GM12874 (cell line): ENCODE data around the gene TCTN1.

ENCODE experiments used
- TF ChIP-seq, protein P1 (sequence below): IDR thresholded peaks from 2 replicates; pipeline ENCODE4 v1.5.1; 2011; ENCODE audit warnings: low read depth, mild to moderate bottlenecking, control low read depth, low read length, moderate library complexity; ENCODE audit not compliant: insufficient read depth

Gene TCTN1

DNA sequence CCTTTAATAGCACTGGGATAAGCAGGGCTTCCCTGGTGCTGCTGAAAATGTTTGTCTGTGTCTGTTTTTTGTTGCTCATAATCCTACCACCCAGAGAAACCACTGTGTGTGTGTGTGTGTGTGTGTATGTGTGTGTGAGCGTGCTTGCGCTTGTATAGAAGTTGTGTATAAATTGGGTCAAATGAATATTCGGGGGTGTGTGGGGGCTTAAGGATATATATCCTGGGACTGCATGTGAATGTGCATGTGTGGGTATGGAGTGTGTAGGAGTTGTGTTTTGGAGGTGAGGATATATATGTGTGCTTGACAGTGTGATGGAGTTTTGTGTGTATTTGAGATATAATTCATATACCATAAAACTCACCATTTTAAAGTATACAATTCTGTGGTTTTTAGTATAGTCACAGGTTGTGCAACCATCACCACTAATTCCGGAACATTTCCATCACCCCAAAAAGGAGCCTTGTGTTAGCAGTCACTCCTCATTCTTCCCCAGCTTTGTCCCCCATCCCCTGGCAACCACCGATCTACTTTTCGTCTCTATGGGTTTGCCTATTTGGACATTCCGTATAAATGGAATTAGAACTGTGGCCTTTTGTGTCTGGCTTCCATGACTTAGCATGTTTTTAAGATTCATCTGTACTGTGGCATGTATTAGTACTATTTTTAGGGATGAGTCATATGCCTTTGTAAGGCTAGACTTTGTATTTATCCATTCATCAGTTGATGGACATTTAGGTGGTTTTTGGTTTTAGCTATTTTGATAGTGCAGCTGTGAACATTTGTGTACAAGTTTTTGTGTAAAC, 25.6 kb downstream of the TCTN1 start:
- TF ChIP-seq, protein P1, sequence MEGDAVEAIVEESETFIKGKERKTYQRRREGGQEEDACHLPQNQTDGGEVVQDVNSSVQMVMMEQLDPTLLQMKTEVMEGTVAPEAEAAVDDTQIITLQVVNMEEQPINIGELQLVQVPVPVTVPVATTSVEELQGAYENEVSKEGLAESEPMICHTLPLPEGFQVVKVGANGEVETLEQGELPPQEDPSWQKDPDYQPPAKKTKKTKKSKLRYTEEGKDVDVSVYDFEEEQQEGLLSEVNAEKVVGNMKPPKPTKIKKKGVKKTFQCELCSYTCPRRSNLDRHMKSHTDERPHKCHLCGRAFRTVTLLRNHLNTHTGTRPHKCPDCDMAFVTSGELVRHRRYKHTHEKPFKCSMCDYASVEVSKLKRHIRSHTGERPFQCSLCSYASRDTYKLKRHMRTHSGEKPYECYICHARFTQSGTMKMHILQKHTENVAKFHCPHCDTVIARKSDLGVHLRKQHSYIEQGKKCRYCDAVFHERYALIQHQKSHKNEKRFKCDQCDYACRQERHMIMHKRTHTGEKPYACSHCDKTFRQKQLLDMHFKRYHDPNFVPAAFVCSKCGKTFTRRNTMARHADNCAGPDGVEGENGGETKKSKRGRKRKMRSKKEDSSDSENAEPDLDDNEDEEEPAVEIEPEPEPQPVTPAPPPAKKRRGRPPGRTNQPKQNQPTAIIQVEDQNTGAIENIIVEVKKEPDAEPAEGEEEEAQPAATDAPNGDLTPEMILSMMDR, result no peak

DNA sequence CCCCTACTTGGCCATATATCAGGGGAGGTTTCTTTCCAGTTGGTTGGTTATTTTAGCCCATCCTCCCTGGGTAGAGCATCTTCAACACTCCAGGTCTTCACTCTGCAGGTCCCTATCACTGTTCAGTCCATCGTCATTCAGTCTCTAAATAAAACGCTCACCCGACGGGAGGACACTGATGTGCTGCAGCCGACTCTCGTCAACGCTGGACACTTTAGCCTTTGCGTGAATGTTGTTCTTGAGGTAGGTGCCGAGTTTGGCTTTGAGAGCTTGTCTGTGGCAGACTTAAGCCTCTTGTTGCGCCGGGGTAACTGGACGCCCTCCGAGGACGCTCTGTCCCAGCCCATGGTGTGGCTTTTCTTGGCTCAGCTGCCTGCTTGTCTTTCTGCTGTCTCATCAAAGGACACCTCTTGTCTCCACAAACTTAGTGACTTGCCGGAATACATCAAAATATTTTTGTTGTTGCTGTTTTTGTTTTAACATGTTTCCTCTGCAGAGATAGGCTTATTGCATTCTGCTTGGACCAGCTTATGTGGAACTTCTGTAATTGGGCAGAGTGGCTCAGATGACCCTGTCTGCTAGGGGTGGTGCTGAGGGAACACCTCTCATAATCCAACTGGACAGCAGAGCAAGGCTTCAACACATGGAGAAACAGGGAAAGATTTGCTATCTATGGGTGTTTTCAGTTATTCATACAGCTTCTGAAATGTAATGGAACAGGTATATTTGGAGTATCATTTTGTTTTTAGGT, 26.5 kb downstream of the TCTN1 start:
- TF ChIP-seq, protein P1, result no peak

DNA sequence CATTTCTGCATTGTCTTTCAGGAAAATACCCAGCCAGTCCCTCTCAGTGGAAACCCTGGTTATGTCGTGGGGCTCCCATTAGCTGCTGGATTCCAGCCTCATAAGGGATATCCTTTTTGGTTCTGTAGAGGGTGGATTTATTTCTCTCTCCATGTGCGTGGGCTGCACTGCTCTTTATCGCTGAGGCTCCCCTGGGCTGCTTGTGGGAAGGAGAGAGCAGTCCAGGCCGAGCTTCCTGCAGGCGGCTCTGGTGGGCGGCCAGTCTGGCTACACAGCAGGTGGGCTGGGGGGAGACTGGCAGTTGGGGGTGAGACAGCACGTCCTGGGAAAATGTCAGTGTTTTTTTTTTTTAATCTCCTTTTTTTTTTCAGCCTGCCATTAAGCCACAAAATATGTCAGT, 27.6 kb downstream of the TCTN1 start:
- TF ChIP-seq, protein P1, result no peak

DNA sequence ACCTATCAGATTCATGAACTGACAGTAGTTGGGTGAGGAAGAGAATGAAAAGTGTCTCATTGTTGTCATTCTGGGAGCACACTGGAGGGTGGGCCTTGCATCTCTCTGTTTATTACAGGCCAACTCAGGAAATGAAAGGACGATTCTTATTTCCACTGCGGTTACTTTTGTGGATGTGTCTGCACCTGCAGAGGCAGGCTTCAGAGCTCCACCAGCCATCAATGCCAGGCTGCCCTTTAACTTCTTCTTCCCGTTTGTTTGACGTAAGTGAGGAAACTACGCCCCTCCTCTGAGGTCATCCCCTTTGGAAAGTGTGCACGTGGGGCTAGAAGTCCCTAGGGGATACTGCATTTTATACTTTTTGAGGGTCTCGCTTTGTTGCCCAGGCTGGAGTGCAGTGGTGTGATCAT, 33.7 kb downstream of the TCTN1 start:
- TF ChIP-seq, protein P1, result no peak

DNA sequence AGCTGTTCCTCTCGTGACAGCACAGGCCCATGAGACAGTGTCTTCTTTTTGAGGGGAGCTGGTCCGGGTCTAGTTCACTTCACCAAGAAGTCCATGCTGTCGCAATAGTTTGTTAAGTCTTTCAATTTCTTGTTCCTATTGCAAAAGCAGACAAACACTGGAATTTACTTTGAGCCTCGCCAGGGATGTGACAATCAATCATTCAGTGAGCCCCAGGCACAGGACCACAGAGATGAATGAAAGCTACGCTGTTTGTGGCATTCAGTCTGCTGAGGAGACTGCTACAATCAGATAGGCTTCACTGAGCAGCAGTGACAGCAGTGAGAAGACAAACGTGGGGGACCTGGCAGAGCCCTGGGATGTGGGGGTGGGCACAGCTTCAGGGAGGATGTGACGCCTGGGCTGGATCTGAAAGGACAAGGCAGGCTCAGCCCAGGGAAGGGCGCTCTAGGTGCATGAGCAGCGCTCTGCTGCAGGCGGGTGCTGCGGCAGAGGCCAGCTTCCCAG, 35.5 kb downstream of the TCTN1 start:
- TF ChIP-seq, protein P1, result no peak

DNA sequence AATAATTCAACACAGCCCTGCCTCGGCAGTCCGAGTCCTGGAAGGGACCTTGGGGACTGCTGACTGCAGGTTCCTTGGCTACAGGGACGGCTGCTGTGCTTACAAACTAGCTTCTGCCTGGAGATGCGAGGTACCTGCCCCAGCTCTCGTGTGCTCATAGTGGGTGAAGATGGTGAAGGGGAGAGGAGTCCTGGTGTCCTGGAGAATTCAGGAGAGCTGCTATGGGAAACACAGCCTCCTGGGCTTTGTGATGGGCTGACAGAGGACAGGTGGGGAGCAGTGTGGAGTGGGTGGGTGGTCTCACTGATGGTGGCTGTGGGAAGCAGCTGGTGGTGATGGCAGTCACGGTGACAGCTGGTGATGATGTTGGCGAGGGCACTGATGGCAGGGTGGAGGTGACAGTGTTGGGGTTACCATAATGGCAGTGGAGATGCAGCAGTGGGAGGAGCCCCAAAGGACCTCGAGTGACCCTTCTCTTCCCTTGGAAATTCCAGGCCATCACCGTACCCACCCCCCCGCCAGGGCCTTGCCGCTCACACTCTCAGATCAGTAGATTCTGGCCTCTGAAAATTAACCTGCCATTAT, 42.2 kb downstream of the TCTN1 start:
- TF ChIP-seq, protein P1, result no peak

DNA sequence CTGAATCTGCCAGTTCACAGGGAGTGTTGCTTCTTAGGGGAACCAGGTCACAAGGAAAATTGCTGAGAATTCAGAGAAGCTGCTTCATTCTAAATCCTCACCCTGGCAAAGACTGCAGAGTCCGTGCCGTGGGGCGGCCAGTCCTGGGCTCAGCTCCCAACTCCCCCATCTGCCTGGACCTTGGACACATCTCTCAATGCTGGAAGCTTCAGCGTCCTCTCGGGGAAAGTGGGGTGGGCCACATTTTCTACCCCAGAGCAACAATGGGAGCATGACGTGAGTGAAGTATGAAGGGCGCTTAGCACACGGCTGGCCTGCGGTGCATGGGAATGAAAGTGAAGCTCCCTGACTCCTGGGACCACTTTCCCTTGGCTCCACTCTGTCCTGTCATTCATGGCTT, 43.8 kb downstream of the TCTN1 start:
- TF ChIP-seq, protein P1, result no peak
